Chondrocyte (in vitro differentiated cells): Measurements from ENCODE around the gene CRYZL1. TPM values are rescaled to one million over a fixed set of nuclear protein-coding genes. Genes with fewer than 3 reads are reported as not detected.

ENCODE experiments used
- DNase-seq: peaks from one replicate; pipeline ENCODE4 v3.0.0; 2021; ENCODE audit warnings: mixed read lengths, low spot score
- H3K27ac Mint-ChIP-seq: one replicate; pipeline ENCODE4 v1.8.0; 2021; ENCODE audit warnings: mild to moderate bottlenecking, moderate library complexity, mixed read lengths; ENCODE audit not compliant: unreplicated experiment
- H3K27me3 Mint-ChIP-seq: 2 replicates; pipeline ENCODE4 v1.8.0; 2021; ENCODE audit warnings: low read depth, mixed read lengths
- H3K36me3 Mint-ChIP-seq: 2 replicates; pipeline ENCODE4 v1.8.0; 2021; ENCODE audit warnings: low read depth, mixed read lengths
- H3K4me1 Mint-ChIP-seq: 2 replicates; pipeline ENCODE4 v1.8.0; 2021; ENCODE audit warnings: low read depth, mild to moderate bottlenecking, mixed read lengths
- H3K4me3 Mint-ChIP-seq: one replicate; pipeline ENCODE4 v1.8.0; 2021; ENCODE audit warnings: mild to moderate bottlenecking, moderate library complexity, mixed read lengths; ENCODE audit not compliant: unreplicated experiment
- H3K9me3 Mint-ChIP-seq: 2 replicates; pipeline ENCODE4 v1.8.0; 2021; ENCODE audit warnings: low read depth, mixed read lengths
- CTCF ChIP-seq: fragments of 200-600 bp; sonication (generic); IDR thresholded peaks from 2 replicates; pipeline ENCODE4 v1.5.0; 2021; ENCODE audit warnings: antibody characterized with exemption, mild to moderate bottlenecking, moderate library complexity
- total RNA-seq: library from RNA; stranded (reverse); gene quantifications from 3 replicates; pipeline ENCODE4 v1.2.1, GENCODE V29; 2021

Gene CRYZL1
- total RNA-seq, 1 donor from 2014 or later: 30.4 TPM

GRCh38 chr21:33650230-33650629 is 8.7 kb upstream of the CRYZL1 start:
- Mint-ChIP-seq H3K4me3 (no peak overlapping the region), H3K27me3 (no peaks in the 10 kb centered on the region), H3K4me1 (peaks cover 35% of the 10 kb centered on the region), H3K9me3 (no peaks in the 10 kb centered on the region), H3K36me3 (no peaks in the 10 kb centered on the region), H3K27ac (no peak overlapping the region)
- TF ChIP-seq CTCF: no peak
- no peak for DNase-seq

- TF ChIP-seq CTCF: no peak
- no peak overlapping the region for H3K27ac Mint-ChIP-seq
- no peak for DNase-seq
- H3K27me3 Mint-ChIP-seq: no peaks in the 10 kb centered on the region
- H3K4me1 Mint-ChIP-seq: peaks cover 41% of the 10 kb centered on the region
- H3K36me3 Mint-ChIP-seq: no peaks in the 10 kb centered on the region
- no peak overlapping the region for H3K4me3 Mint-ChIP-seq
- H3K9me3 Mint-ChIP-seq: no peaks in the 10 kb centered on the region
Measured at GRCh38 chr21:33648555-33648954, 7.0 kb upstream of the CRYZL1 start.

GRCh38 chr21:33647587-33647986 is 6.0 kb upstream of the CRYZL1 start:
- Mint-ChIP-seq H3K27me3 (no peaks in the 10 kb centered on the region), H3K36me3 (no peaks in the 10 kb centered on the region), H3K27ac (no peak overlapping the region), H3K4me3 (no peak overlapping the region), H3K9me3 (no peaks in the 10 kb centered on the region), H3K4me1 (peaks cover 42% of the 10 kb centered on the region)
- DNase-seq: no peak
- no peak for TF ChIP-seq CTCF

GRCh38 chr21:33645730-33646129 is 4.2 kb upstream of the CRYZL1 start:
- Mint-ChIP-seq H3K4me3 (no peak overlapping the region), H3K36me3 (no peaks in the 10 kb centered on the region), H3K4me1 (peaks cover 35% of the 10 kb centered on the region), H3K9me3 (no peaks in the 10 kb centered on the region), H3K27me3 (no peaks in the 10 kb centered on the region), H3K27ac (no peak overlapping the region)
- DNase-seq: no peak
- TF ChIP-seq CTCF: no peak

- no peak for DNase-seq
Measured at GRCh38 chr21:33644383-33645074, 3.0 kb upstream of the CRYZL1 start.

More at GRCh38 chr21:33644383-33645074, 3.0 kb upstream of the CRYZL1 start:
- no peaks in the 10 kb centered on the region for H3K9me3 Mint-ChIP-seq
- peak overlapping the region; percentile 89 for H3K4me3 Mint-ChIP-seq
- peaks cover 33% of the 10 kb centered on the region for H3K4me1 Mint-ChIP-seq
- no peaks in the 10 kb centered on the region for H3K36me3 Mint-ChIP-seq
- TF ChIP-seq CTCF: no peak
- H3K27me3 Mint-ChIP-seq: no peaks in the 10 kb centered on the region
- H3K27ac Mint-ChIP-seq: peak overlapping the region; percentile 85
